Stimulated activated CD8-positive, alpha-beta memory T cell treated with anti-CD3 and anti-CD28 coated beads, Interleukin-4, amount 100 ng/mL, for 4 hours (primary cell): ENCODE data around the gene RNF144A.

Experiments
- DNase-seq, 2 donors: peaks; one replicate each; pipeline ENCODE4 v3.0.0-alpha.2; 2020; ENCODE audit warnings: low read depth in 2 of 2, low spot score in 1 of 2

Gene RNF144A

DNA sequence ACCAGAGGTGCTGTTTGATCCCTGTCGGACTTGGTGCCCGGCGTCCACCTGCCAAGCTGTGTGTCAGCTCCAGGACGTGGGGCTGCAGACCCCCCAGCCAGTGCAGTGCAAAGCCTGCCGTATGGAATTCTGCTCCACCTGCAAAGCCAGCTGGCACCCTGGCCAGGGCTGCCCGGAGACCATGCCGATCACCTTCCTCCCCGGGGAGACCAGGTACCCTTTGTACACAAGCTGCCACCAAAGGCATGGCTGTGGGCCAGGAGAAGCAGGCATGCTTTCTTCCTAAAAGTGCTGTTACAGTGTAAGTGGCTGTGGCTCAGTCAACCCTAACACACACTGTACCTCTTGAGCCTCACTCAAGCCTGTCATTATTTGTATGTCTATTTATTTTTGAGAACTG is 103.3 kb downstream of the RNF144A start:
- DNase-seq, result no peak

DNA sequence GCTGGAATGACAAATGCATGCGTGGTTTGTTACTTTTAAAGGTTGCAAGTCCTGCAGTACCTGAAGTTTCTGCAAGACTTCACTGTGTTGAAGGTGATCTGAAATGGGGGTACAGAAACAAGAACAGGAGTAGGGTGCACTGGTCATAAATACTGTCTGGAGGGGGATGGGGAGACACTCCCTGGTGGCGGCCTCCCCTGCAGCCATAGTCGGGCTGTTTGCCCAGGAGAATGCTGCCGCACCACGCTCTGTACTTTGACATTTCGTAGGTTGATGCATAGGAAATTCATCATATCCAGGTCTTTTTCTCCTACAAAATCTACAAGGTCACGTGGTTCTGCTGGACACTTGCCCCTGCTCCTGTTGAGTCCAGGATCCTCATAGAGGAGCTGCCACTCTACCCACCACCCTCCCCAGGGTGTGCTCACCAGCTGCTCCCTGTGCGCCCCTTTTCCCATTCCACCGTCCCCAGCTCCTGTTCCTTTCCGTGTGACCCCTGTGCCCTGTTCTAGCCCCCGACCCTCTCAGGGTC is 103.8 kb downstream of the RNF144A start:
- no peak for DNase-seq

DNA sequence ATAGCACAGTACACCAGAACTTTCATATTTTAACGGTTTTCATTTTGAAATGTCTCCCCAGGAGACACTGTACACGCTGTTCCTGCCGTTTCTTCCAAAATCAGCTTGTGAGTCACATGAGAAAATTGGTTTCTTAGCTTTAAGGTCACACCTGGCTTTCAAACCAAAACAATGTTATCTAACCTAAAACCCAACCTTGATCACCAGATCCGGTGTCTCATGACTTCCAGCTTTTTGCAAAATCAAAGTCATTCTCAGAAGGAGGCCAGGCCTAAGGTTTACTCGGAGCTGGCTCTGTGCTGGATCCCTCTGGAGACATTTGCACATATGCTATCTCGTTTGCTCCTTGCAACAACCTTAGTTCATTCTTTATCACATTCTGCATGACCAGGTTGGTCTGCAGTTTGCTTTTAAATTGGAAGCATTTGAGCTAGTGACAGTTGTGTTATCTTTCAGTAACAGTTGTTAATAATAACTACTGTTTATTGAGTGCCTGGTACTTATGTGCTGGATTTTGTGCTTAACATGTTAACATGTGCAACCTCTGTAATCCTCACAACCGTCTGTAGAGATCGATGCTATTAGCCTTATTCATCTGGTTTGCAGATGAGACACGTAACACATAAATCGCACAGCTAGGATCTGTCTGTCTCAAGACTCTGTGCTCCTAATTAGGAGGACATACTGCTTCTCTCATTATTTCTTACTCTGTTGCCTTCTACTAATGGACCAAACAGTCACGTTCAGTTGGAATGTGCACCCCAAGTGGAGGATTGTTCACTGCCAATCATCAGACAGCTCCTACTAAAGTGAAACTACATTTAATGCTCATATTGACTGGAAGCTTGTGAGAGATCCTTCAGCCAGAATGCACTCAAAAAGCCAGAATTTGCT is 105.5 kb downstream of the RNF144A start:
- DNase-seq, result no peak

DNA sequence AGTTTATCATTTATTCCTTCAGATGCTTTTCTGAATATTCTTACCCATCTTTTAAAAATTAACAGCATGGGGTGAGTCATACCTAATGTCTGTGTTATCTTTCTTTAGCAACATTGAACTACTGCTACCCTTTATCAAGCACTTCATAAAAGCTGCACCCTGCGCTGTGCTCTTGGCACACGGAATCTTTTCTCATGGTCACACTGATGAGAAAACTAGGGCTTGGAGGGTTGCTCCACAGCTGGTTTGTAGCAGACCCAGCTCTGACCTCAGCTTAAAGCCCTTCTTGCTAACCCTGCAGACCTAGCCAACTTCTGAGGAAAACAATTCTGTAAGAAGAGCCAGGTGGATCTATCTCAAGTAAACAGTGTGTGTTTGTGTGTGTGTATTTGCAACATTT is 106.3 kb downstream of the RNF144A start:
- no peak for DNase-seq

DNA sequence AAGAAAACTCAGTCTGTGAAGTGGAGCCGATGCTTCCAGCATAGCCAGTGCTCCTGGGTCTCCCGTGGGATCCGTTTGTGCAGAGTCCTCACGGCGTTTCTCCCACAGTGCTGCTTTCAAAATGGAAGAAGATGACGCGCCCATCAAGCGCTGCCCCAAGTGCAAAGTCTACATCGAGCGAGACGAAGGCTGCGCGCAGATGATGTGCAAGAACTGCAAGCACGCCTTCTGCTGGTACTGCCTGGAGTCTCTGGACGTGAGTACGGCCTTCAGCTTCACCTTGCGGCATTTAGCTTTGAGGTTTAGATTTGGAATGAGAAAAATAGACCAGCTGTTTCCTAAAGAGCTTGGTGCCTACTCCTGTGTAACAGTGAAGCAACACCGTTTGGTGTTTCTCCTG is 107.0 kb downstream of the RNF144A start:
- no peak for DNase-seq

- no peak for DNase-seq
Measured at GRCh38 chr2:7025082-7025481, 107.9 kb downstream of the RNF144A start.

- DNase-seq, result no peak
Measured at GRCh38 chr2:7026742-7027141, 109.5 kb downstream of the RNF144A start.

DNA sequence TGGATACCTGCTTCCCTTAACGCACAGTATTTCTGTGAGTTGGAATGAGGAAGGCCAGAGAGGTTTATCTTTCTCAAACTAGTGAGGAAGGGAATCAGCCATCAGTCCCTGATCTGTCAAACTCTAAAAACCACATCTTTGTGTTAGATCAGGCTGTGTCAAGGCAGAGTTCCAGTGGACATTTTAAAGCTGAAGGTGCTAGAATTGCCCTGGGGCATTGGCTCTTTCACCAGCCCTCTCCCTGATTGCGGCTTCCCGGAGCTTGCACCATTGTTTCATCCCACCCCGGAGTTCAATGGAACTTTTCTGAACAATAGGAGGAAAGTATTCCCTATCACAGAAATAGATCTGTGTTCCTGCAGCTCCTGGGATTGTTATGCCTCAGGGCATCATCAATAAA is 110.2 kb downstream of the RNF144A start:
- DNase-seq, result no peak

GRCh38 chr2:7027956-7028655 is 110.9 kb downstream of the RNF144A start:
- DNase-seq, result no peak

GRCh38 chr2:7028846-7029245 is 111.6 kb downstream of the RNF144A start:
- no peak for DNase-seq

- no peak for DNase-seq
Measured at GRCh38 chr2:7029291-7030059, 112.3 kb downstream of the RNF144A start.

DNA sequence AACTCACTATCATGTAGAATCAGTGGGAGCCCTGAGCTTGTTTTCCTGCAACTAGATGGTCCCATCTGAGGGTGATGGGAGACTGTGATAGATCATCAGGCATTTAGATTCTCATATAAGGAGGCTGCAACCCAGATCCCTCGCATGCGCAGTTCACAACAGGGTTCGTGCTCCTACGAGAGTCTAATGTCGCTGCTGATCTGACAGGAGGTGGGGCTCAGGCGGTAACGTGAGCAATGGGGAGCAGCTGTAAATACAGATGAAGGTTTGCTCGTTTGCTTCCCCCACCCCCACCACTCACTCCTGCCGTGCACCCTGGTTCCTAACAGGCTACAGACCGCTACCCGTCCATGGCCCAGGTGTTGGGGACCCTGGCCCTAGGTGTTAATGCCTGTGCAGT is 113.6 kb downstream of the RNF144A start:
- DNase-seq, result no peak

GRCh38 chr2:7031547-7032245 is 114.5 kb downstream of the RNF144A start:
- no peak for DNase-seq

DNA sequence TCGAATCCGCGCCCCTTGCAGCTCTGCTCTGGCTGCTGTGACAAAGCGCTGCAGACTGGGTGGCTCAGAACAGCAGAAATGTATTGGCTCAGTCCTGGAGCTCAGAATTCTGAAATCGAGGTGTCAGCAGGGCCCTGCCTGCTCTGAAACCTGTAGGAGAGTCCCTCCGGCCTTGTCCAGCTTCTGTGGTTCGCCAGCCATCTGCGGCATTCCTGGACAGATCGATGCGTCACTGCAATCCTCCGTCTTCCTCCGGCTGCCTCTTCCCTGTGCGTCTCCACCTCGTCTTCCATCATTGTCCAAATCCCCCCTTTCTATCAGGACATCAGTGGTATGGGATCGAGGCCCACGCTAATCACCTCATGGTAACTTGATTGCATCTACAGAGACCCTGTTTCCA is 115.2 kb downstream of the RNF144A start:
- no peak for DNase-seq

DNA sequence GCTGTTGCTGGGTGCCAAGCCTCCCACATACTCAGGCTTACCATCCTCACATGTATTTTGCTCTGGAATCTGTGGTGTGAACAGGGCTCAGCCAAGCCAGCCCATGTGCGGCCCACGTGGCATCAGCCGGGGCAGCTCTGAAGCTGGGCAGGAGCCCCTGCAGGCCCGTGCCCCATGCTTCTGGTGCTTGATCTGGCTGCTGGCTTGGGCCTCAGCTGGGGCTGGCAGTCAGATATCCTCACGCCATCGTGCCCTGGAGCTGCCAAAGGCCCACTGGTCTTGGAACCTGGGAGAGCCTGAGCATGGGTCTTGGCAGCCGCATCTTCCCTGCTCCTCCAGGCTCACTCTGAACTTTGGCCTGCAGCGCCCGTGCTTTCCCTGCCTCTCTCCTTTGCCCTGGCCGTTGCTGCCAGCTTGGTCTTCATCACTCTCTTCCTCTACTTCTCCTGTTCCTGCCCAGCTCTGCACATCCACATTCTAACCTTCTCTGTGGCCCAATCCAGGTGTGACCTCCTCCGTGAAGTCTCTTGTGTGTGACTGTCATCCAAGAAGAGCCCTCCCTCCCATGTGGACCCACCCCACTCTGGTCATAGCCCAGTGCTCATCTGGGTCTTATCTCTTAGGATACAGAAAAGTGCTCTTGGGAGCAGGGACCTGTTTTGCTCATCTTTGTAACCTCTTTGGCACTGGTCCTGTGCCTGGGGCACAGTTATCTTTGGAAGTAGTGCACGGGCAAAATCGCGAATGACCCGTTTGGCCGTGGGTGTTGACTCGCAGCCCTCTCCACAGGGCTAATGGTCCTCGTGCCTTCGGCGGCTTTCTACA is 116.1 kb downstream of the RNF144A start:
- DNase-seq, result no peak

DNA sequence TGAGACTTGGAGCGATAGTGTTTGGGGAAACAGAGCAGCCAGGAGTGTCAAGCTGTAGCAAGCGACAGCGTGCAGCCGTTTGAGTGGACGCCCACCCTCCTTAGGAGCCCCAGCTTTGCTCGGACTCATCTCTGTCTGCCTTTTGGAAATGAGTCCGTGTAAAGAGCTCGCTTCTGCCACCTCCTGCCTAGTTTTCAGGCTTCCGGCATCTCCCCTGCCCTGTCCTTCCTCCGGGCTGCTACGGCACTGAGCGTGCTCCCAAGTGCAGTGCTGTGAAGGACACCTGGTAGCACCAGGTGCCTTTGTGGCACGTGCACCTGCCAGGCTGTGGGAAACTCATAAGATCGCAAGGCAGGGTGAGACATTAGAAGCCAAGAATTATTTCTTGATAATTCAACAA is 117.1 kb downstream of the RNF144A start:
- DNase-seq, result no peak

DNA sequence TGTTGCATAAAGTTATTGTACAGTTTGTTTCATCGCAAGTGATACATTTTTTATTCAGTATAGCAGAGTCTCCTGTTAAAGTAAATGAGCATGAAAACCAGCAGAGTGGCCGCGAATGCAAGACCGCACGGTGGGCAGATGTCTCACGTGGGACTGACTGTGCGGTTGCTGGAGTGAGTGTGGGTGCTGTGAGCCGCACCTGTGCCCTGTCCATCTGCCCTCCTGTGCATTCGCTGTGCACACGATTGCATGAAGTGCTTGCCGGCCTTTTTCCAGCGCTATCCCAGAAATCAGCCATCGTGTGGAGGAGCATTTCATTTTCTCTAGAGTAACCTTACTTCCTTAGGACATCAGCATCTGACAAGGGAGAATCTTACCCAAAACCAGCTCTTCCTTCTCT is 118.7 kb downstream of the RNF144A start:
- no peak for DNase-seq

GRCh38 chr2:7037340-7038333 is 120.4 kb downstream of the RNF144A start:
- DNase-seq, result no peak

- no peak for DNase-seq
Measured at GRCh38 chr2:7040547-7040946, 123.3 kb downstream of the RNF144A start.
